VCaP (cell line): ENCODE measurements around the gene REXO1.

Source experiments
- H3K27ac ChIP-seq: fragments of 450-650 bp; 2 replicates; pipeline ENCODE4 v1.5.1; 2017
- TF ChIP-seq, protein P1 (sequence below): fragments of 450-650 bp; conservative IDR thresholded peaks from 2 replicates; pipeline ENCODE4 v1.5.1; 2017; ENCODE audit warnings: mild to moderate bottlenecking, moderate library complexity

Gene REXO1

DNA sequence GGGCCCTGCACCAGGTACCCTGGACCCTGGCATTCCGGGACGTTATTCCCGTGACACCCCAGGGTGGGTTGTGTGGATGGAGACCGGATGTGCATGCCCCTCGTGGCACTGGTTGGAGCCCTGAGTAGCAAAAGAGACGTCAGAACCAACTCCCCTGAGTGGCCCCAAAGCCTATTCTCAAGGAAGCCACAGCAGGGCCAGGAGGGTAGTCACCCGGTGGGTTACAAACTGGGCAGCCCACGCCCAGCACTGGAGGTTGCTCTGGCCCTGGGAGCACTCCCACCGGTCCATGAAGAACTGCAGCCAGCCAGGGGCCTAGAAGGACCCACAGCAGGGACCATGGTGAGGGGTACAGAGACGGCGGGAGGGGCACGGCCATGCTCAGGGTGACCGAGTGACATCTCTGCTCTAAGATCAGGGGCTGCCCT is 7.6 kb upstream of the REXO1 start:
- no peak overlapping the region for H3K27ac ChIP-seq
- TF ChIP-seq, protein P1, sequence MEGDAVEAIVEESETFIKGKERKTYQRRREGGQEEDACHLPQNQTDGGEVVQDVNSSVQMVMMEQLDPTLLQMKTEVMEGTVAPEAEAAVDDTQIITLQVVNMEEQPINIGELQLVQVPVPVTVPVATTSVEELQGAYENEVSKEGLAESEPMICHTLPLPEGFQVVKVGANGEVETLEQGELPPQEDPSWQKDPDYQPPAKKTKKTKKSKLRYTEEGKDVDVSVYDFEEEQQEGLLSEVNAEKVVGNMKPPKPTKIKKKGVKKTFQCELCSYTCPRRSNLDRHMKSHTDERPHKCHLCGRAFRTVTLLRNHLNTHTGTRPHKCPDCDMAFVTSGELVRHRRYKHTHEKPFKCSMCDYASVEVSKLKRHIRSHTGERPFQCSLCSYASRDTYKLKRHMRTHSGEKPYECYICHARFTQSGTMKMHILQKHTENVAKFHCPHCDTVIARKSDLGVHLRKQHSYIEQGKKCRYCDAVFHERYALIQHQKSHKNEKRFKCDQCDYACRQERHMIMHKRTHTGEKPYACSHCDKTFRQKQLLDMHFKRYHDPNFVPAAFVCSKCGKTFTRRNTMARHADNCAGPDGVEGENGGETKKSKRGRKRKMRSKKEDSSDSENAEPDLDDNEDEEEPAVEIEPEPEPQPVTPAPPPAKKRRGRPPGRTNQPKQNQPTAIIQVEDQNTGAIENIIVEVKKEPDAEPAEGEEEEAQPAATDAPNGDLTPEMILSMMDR: no peak

DNA sequence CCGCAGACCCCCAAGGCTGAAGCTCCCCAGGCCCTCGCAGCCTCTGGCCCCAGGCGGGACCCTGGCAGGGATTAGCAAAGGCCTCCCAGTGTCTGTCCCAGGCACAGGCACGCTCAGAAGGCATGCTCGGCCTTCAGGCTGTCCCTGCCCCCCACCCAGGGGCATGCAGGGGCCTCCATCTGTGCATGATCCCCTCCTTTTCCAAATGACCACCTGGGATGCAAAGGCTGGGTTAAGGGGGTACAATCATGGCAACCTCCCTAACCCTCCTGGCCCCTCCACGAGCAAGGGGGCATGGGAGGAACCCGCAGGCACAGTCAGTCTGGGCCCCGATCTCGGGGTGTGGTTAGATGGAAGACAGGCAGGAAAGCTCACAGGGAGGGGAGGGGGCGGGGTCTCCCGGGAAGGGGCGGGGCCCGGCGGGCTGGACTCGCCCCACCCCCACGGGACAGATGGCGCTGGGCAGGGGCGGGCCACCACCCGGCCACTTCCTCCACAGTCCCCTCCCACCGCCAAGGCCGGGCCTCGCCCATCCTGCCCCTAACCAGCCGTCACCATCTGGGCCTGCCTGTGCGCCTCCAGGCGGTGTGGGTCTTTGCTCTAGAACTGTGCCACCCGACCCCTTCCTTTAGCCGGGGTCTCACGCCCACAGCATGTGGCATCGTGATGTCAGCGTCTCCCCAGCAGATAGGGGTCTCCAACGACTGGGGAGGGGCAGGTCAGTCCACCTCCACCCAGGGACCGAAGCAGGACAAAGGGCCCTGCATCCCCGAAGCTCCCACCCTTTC is 7.0 kb upstream of the REXO1 start:
- TF ChIP-seq, protein P1: no peak
- no peak overlapping the region; the same call in 1 of the 2 replicates for H3K27ac ChIP-seq

DNA sequence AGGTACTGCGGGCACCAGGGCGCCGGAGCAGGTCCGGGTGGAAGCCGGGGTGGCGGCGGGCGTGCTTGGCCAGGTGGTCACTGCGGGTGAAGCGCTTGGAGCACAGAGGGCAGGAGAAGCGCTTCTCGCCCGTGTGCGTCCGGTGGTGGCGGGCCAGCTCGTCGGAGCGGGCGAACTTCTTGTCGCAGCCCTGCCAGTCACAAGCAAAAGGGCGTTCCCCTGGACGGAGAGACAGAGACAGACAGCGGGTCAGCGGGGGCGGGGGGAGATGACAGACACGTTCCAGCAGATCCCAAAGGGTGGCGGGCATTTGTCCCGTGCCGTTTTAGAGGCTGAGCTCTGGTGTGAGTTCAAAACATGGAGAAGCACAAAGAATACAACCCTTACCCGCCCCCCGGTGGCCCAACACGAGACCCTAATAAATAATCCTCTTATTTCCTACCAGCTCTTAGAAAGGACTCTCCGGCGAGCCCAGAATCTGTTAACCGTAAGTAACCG is 6.3 kb upstream of the REXO1 start:
- TF ChIP-seq, protein P1: no peak
- no peak overlapping the region; the same call in 1 of the 2 replicates for H3K27ac ChIP-seq

DNA sequence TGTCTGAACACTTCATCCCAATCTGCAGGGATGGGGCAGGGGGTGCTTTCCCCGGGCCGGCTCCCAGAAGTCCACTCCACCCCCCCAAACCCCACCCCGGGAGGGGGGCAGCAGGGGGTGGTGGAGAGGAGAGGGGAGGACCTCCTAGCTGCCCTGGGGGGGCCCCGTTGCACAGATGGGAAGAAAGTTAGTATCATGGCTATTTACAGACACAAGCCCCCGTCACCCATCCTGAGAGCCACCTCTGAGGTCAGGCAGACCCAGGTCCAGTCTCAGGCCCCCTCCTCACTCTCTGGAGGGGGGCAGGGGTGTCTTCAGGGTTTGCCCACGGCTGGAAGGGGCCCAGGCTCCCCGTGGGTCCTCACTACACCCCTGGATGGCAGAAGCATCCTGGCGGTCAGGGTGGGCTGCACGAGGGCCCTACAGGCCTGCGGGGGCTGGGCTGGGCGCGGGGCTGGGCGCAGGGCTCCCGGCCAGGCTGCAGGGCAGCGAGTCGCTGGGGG is 5.8 kb upstream of the REXO1 start:
- peak overlapping the region; percentile 26; the same call in 1 of the 2 replicates for H3K27ac ChIP-seq
- TF ChIP-seq, protein P1: no peak

DNA sequence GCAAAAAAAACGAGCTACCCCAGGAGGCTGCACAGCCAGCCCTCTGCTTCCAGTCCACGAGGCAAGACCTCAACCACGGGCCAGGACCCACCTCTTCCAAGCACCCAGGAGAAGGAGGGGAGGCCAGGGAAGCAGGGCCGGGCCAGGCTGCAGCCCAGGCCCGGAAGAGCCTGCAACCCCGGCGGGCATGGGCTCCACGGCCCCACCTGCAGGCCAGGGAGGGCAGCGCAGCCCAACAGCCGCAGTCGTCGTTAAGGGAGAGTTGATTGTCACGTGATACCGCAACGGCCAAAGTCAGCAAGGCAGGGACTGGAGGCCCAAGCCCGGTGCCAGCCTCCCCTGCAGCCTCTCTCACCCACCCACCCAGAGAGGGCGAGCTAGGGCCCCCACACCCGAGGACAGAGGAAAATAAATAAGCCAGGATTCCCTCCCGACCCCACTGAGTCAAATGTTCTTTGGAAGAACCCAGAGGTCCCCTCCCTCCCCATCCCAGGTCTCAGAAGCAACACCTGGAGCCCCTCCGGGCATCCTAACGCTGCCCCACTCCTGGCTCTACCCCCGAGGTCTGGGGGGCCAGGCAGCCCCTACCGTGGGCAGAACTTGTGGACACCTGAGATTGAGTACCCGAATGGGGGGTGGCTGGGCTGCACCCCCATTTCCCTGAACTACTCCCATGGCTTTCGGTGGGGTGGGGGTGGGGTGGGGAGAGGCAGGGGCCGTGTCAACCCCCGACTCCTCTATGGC is 5.2 kb upstream of the REXO1 start:
- TF ChIP-seq, protein P1: peak; percentile 93
- H3K27ac ChIP-seq: peak overlapping the region; percentile 26; the same call in 1 of the 2 replicates

DNA sequence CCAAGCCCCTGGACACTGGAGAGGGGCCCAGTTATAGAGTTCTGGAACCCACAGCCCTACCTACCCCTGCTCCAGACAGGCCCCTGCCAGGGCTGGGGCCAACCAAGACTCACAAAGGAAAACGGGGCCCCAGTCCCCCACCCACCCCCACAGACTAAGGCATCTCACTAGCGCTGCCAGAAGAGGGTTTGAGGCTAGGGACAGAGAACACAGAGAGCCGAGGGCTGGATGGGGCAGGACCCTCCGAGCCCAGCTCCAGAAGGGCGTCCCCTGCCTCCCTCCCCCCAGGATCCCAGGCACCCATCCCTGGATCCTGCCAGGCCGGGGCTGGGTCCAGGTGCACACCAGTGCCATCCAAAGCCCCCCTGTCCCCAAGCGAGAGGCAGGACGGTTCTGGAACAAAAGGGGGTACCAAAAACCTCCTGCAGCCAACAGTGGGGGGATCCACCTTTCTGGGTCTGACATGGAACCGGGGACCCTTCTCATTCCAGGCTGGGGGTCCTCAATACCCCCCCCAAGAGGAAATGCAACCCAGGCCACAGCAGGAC is 4.4 kb upstream of the REXO1 start:
- TF ChIP-seq, protein P1: no peak
- H3K27ac ChIP-seq: no peak overlapping the region
